GM23338 (cell line): Measurements from ENCODE around the gene NINL.

Source experiments
- CREB1 ChIP-seq: fragments of 250-450 bp; sonication (Bioruptor Pico); IDR thresholded peaks from 2 replicates; pipeline ENCODE4 v1.5.0; 2020; ENCODE audit warnings: low read depth, mild to moderate bottlenecking, moderate library complexity
- CTCF ChIP-seq, 2 experiments: fragments of 200-600 bp in 1 of 2; sonication (generic) in 1 of 2; conservative IDR thresholded peaks; 2 replicates each; pipeline versions ENCODE4 v1.5.1 to v1.6.1; 2016 to 2017; ENCODE audit warnings: antibody characterized with exemption in 2 of 2, low read depth in 2 of 2, mild to moderate bottlenecking in 2 of 2, moderate library complexity in 1 of 2
- EZH2phosphoT487 ChIP-seq: fragments of 200-600 bp; sonication (generic); IDR thresholded peaks from one replicate; pipeline ENCODE4 v1.8.1; 2018; ENCODE audit warnings: antibody characterized with exemption; ENCODE audit not compliant: unreplicated experiment
- TF ChIP-seq, protein P1 (sequence below): IDR thresholded peaks from one replicate; pipeline ENCODE4 v1.6.1; 2018; ENCODE audit warnings: antibody characterized with exemption; ENCODE audit not compliant: unreplicated experiment

DNA sequence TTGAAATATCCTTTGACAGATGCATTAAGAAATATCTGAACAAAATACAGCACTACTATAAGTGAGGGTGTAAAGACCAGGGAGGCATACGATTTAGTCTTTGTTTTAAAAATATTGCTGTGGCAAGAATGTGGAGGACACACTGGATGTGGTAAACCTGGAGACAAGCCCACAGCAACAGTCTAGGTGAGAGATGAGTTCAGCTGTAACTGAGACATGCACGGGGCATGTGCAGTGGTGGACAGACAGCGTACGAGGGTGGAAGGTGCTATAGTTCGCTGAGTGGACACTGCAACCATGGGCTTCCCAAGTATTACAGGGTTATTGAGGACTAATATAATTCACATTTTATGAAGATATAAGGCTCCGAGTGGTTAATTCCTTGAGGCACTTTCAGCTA lies 36.7 kb upstream of the NINL start:
- TF ChIP-seq CTCF (conservative IDR thresholded peaks at IDR 0.05; ENCODE audit: low read depth in 2 of 2) (no peak), CREB1 (no peak), EZH2phosphoT487 (no peak)
- TF ChIP-seq, protein P1, sequence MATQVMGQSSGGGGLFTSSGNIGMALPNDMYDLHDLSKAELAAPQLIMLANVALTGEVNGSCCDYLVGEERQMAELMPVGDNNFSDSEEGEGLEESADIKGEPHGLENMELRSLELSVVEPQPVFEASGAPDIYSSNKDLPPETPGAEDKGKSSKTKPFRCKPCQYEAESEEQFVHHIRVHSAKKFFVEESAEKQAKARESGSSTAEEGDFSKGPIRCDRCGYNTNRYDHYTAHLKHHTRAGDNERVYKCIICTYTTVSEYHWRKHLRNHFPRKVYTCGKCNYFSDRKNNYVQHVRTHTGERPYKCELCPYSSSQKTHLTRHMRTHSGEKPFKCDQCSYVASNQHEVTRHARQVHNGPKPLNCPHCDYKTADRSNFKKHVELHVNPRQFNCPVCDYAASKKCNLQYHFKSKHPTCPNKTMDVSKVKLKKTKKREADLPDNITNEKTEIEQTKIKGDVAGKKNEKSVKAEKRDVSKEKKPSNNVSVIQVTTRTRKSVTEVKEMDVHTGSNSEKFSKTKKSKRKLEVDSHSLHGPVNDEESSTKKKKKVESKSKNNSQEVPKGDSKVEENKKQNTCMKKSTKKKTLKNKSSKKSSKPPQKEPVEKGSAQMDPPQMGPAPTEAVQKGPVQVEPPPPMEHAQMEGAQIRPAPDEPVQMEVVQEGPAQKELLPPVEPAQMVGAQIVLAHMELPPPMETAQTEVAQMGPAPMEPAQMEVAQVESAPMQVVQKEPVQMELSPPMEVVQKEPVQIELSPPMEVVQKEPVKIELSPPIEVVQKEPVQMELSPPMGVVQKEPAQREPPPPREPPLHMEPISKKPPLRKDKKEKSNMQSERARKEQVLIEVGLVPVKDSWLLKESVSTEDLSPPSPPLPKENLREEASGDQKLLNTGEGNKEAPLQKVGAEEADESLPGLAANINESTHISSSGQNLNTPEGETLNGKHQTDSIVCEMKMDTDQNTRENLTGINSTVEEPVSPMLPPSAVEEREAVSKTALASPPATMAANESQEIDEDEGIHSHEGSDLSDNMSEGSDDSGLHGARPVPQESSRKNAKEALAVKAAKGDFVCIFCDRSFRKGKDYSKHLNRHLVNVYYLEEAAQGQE, result no peak
